Stimulated activated CD4-positive, alpha-beta T cell treated with anti-CD3 and anti-CD28 coated beads, Interleukin-12 subunit alpha, Interleukin-12 subunit beta, amount 100 ng/mL, for 48 hours (primary cell): Measurements from ENCODE around the gene GOT1.

ENCODE experiments used
- DNase-seq, 3 donors: peaks; one replicate each; pipeline ENCODE4 v3.0.0-alpha.2; 2020; ENCODE audit warnings: low read depth in 2 of 3, low spot score in 1 of 3

GOT1 gene

DNA sequence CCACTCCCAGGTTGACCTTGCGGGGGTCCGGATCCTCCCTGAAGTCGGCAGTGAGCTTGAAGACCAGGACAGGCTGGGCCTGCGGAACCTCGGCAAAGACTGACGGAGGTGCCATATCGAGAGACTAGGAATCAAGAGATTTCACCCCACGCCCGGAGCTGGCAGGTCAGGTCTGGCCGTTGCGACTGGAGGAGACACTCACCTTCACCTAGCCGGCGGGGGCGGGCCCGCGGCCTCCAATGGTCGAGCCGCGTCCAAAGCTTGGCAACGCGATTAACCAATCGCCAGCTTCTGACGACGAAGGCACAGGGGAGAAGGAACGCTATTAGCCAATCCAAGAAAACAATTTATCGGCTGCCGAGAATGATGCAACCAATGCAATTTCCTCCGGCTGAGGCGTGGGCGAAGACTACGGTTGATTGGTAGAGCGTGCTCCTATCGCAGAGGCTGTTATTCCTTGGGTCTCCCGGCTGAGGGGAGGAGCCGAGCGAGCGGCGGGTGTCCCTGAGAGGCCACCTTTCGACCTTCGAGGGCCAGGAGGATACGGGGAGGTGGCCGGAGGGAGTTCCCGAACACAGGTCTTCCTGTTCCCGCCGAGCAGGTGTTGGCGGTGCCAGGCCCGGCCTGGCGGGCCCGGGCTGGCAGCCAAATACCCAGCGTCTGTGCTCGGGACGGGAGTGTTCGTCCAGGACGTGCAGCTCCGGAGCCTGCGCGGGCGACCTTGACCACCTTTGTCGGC is at the start of gene GOT1:
GOT1 (minus strand) TSS at position 174 of the 739 bp plus-strand sequence; CDS start at position 115, 59 bp downstream.
- DNase-seq = peak; percentile 90 to 93 (median 92)

DNA sequence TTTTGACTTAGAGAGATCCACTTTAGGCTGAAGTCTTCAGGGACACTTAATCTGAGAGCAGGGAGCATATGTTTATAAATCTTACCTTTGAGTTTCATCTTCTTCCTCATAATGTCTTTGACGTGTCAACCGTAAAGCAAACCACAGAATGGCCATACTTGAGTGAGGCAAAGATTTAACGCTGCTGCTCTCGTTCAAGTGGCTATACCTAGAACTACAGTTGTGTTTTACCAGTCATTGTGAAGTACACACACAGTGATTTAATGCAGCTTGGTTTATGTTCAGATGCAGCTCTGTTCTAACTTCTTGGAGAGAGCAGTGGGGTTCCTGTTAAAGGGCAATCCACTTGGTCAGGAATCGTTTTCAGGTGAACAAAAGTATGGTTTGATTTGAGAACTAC is 39.9 kb upstream of the GOT1 start:
- no peak for DNase-seq

DNA sequence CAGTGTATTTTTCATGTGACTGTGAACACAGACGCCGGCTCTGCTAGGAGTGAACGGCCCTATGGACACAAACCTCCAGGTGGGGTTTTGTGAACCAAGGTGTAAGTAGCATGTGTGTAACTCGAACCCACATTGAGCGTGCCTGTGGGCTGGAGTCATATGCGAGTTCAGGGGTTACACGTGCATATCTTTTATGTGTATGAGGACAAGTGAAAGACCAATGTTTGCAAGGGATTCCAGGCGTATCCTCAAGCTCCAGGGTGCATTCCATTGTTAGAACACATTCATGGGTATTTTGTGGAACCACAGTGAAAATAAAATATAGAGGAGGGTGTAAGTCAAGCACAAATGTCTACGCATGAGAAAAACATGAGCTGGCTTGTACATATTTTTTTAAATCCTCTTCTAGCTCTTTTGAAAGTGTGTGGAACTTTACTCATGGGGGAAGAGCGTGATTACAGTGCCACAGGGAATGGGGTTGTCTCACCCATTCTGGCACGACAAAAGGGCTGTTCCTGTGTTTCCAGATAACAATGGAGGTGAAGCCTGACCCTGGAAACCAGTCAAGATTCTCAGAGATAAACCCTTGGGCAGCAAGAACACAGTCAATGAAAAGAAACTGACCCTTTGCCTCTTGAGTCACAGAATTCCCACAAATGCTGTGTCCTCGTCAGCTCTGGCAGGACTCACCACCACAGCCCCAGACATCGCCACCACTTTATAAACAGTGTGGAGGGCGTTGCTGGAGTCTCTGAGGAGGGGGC is 37.0 kb upstream of the GOT1 start:
- DNase-seq = no peak

DNA sequence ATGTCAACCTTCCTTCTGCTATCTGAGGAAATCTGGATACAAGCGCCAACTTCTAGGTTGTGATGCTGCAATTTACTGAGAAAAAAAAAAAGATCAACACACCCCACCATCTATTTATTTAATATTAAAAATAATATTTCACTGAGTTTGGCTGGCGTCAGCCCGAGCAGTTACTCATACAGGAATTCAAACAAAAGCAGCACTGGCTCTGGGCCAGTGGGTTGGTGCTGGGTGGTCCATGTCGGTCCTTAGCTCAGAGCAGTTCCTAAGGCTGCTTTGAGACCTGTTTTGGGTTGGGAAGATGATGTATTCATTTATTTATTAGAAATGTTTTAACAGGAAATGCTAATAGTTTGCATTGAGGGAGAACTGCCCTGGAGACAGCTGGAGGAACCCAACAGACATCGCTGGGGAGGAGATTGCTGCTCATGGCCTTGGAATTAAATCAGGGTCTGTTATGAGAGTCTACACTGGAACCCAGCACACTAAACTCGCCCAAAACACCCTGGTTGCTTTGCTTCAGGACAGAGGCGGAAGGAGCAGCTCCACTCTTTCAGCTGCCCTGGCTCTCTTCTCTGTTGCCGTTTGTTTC is 36.3 kb upstream of the GOT1 start:
- DNase-seq = no peak

DNA sequence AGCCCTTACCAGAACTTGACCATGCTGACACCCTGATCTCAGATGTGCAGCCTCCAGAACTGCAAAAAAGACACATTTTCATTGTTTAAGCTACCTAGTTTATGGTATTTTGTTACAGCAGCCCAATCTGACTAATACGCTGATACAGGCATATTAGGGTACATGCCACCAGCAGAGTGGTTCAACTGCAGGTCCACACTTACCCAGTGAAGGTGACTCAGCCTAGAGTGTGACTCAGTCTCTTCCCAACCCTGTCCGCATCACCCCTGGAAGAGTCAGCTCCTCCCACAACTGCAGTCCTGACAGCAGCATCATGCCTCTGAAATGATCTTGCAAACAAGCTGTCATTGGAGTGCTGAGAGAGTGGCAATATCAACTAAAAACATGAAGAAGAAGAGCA is 30.8 kb upstream of the GOT1 start:
- DNase-seq = no peak

DNA sequence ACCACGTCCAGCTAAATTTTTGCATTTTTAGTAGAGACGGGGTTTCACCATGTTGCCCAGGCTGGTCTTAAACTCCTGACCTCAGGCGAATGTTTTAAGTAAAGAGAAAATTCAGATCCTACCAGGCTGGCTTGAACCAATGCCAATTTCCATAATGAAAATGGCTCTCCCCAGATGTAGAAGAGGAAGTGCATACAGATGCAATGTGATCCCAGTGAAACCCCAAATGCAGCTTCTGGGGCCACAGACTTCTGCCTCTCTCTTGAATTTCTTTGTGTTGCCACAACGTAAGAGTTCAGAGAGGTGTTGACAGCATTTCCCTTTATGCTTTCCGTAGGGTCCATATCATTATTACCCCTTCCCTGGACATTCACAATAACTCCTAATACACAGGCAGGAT is 29.6 kb upstream of the GOT1 start:
- no peak for DNase-seq

DNA sequence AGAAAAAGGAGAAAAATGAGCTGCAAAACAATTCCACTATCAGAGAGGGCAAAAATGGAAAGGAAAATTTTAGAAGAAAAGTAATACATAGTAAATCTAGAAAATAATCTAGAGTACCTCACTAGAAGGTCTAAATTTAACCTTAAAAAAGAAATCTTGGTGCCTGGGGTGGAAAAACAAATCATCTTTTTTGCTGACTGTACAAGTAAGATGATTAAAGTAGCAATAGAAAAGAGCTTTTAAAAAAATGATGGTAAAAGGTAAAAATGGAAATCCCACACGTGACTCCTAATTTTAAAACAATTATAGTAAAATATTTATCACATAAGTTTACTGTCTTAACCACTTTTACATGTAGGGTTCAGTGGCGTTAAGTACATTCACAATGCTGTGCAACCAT is 28.8 kb upstream of the GOT1 start:
- DNase-seq = no peak

DNA sequence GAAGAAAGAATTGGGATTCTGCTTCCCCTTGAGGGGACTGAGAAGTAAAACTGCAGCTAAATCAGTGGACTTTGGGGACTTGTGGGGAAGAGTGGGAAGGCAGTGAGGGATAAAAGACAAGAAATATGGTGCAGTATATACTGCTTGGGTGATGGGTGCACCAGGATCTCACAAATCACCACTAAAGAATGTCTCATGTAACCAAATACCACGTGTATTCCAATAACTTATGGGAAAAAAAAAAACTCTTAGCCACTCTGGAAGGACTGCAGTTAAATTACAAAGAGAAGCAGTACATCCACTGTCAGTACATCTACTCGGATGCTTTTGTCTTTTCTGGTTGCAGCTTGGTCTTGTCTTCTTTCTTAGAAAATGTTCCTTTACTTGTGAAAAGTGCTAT is 27.4 kb upstream of the GOT1 start:
- no peak for DNase-seq

DNA sequence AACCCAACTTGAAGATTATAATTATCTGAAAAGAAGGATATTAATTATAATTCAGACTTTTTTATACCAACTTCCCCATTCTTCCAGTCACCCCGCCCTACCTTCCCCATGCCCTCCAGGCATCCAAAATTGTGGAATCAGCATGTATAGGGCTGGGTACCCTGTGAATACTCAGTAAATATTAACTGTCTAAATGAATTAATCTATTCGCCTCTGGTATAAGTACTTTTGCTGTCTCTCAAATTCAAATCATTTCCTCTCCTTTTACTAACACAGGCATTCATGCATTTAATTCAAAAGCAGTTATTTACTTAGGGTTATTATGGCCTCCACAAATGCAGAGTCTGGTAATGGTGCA is 26.5 kb upstream of the GOT1 start:
- no peak for DNase-seq

DNA sequence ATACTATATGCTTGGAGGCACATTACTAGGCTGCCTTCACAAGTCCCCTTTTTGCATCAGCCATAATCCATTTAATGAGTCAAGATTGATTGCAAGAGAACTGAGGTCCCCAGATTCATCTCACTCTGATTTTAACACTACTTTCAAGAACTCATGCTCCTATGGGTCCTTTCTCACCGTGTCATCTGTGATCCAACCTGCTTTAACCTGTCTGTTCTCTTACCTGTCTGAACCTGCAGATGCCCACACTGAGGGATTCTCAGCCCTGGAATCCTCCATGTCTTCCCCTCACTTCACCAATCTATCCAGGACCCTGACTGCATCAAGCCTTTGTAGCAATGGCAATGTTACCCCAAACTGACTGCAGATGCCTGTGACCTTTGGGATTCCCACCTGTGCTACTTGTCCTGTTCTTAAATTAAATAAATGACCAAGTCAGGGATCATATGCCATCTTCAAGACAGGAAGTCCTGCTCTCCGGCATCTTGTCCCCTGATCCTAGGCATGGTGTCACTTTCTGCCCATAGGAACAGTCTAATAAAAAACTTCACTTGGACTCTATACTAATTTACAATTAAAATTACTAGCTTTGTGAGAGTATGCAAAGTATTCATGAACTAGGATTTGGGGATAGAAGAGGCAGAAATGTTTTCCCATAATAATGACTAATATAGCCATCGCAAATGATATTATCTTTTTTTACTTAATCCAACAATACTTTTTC is 25.9 kb upstream of the GOT1 start:
- no peak for DNase-seq

DNA sequence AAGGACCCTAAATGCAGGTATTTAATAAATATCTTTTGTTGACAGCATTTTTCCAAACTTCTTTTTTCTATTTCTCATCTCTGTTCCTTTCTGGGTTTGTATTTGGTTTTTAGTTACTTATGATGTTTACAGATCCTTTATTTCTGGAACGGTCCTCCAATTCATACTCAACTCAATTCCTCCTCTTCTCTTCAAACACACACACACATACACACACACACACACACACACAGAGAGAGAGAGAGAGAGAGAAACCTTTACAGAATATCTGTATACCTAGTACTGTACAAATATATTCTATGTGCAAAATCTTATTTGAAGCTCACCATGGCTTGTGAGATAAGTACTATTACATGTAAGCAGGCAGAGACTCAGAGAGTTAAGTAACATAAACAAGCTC is 21.6 kb upstream of the GOT1 start:
- DNase-seq = no peak

DNA sequence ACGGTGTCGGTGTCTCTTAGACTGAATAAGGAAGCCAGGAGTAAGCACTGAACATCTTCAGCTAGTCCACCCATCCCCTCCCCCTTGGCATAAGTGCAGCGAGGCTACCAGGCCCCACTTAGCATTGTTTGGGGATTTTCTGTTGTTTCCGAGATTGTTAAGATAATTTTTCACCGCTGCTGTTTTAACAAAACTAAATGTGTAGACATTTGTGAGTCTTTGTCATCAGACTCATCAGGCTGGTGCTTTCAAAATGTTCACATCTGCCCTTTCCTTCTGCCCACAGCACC is 21.0 kb upstream of the GOT1 start:
- DNase-seq = no peak

DNA sequence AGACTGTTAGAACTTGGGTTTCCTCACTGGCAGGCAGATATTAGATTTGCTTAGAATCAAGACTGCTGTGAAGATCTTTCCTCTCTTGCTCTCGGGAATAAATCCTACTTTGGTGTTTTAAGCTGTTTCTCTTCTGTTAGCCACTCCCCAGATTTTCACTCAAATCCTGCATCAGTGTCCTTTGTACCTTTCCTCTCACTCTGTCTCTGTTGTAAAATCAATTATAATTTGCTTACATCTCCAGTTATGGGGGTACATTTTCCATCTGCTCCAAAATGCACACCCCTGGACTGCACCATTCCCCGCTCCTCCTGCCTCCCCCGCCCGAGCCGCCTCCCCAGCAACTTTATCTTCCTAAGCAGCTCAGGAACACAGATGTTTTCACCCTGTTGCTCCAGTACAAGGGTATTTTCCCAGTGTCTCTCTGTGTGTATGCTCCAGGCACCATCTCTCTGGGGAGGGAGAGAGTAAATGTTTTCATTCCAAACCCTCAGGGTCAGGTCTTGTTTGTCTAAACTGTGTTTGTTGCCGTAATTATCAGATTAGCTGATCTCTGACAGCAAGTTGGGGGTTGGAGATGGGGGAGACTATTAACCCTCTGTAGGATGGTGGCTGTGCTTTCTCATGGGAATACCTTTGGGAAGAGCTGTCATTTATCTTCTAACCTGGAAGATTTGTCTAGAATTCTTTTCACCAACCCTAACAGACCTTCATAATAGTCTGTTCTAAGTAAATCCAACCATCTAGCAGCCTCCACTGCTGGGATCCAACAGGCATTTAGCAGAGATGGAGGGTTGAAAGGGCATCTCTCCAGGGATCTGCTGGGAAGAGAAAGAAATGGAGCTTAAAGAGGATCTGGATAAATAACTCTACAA is 20.4 kb upstream of the GOT1 start:
- no peak for DNase-seq

DNA sequence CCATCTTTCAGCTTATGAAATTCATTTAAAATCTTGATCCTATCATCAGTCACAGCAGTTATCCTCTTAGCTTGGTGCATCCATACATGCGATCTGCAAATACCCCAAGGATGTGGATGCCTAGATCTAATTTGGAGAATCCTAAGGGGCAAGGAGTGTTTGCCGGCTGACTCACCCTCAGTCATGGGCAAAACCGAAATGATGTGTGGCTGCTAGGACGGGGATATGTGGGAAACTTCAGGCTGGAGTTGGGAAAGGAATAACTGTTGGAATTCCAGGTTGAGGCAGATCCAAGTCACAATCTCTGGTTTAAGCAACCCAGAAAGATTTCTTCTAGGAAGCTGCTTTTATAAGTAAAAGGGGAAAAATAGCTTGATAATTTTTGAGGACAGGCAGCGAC is 19.7 kb upstream of the GOT1 start:
- DNase-seq = no peak

DNA sequence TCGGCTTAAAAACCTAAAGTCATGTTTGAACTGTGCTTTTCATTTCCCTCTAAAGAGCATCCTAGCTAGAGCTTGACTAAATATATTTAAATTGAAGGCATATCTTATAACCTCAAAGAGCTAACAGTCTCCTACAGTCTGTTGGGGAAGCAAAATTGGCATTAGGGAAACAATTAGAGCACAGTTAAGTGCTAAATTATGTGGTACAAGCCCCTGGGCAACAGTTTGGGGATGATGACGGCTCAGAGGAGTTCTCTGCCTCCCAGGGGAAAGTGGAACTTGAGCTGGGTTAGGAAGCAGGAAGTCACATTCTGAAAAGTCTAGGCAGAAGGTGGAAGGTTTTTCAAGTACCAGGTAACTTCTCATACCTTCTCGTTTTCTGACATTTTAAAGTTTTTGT is 18.6 kb upstream of the GOT1 start:
- DNase-seq = no peak

DNA sequence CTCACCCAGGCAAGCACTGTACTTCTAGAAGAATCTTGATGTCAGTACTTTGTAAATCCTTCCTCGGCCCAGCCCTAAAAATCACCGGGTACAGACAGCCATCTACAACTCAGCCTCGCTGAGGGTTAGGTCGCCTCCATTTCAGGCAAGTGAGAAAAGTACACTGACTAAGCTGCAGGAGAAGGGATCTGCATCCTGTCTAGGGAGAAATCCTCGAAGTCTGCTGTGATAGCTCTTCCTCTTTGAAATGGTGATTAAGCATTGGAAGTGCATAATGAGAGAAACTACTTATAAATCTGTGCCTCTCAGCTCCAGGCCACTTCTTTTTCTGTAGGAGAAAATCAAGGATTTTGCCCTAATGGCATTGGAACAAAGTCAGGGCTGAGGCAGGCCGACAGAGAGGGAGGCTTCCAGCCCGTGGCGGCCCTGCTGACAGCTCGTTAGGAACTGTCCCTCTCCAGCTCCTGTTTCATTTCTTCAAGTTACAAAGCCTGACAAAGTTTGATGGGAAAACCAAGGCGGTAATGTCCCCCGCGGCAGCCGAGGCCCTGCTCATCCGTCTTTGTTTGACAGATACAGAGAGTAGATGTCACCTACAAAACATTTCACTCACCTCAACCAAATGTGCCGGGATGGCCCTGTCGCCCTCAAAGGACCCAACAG is 14.1 kb upstream of the GOT1 start:
- DNase-seq = no peak

DNA sequence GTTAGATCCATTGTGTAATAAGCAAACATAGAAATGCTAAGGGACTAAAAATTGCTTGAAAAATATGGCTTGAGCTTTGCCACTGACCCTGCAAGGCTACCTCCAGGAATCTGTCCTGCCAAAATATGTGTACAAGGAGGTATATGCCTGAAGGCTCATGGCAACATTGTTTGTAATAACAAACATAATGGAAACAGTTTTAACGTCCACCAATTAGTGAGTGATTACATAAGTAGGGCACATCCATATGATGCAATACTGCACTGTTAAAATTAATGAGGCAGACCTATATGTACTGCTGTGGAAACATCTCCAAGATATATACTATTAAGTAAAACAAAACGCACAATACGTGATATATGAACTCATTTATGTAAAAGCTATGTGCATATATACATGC is 13.1 kb upstream of the GOT1 start:
- DNase-seq = no peak

DNA sequence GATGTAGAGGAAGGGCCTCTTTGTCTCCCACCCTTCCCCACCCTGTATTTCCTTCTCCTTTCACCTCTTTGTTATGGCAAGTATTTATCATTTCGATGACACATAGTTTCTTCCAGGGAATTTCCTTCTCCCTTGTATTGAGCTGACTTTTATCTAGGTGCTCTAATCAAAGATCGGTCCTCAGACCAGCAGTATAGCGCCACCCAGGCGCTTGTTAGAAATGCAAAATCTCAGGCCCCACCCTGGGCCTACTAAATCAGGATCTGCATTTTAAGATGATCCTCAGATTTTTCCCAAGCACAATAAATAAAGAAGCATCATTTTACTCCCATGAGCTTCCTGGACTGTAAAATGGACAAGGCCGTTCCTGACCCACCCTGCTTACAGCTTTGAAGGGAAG is 12.0 kb upstream of the GOT1 start:
- DNase-seq = no peak

DNA sequence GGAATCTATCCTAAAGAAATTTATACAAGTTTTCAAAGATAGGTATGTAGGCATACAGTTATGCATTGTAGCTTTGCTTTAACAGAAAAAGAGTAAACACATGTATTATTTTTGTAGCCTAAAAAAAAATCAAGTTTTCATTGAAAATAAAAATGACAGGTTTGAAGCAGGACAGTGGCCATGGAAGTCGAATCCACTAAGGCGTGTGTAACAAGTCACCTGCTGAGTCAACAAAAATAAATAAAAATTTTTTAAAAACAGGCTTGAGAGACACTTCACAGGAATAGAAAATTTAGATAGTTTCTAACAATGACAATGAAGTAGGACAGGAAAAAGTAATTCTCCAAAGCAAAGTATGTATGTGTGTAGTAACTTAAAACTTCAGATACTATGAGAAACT is 8.5 kb upstream of the GOT1 start:
- DNase-seq = no peak

DNA sequence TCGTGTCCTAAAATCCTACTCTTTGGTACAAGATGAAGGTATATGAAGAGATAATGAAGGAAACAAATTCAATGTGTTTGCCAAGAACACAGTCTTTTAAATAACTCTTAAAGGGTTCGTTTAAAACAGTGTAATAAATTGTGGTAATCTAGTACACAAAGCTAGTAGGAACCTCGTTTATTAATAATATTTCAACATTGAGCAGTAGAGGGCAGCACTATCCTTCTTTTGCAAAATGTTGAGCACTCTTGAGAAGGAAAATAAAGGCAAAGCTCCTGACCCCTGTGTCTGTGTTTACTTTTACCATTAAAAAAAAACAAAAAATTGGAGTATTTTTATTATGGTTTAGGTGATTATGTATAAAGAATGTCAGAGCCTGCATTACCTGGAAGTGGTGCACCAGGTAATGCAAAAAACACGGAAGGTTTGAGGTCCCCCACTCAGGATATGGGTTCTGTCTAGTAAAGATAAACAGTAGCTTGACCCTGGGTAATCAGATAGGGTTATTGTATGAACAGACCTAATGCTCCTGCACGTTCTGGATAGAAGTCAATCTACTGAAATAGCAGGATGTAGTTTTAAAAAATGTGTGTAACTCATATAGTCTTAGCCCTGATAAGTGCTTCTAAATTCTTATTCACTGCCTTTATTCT is 5.7 kb upstream of the GOT1 start:
- peak in 1 of 3 donors; percentile 14 for DNase-seq
